T-cell (primary cell): ENCODE measurements around the gene TMEM184A. TPM values are rescaled to one million over a fixed set of nuclear protein-coding genes. Genes with fewer than 3 reads are reported as not detected.
"Not testable (repeated sequence)": the region's sequence is repeated elsewhere in the genome, so short reads cannot be mapped to it uniquely, and the experiment has no call there.

Experiments
- ATAC-seq, 4 experiments: fragments of 200-7000 bp in 3 of 4; fragments of 150-1000 bp in 1 of 4; cut with Tn5 transposase; replicated peaks in 1 of 4; 1 replicate in 3 of 4; 2 replicates in 1 of 4; pipeline ENCODE4 v1.10.0; 2021; ENCODE audit warnings: moderate library complexity in 3 of 4, mild to moderate bottlenecking in 2 of 4, moderate number of reproducible peaks in 1 of 4
- CTCF ChIA-PET, 2 donors: fragments of 300-600 bp; sonication (Branson Sonifier 250); formaldehyde crosslinking; loops; one replicate each; lab custom pipeline; 2022; ENCODE audit warnings: antibody characterized with exemption in 2 of 2; lab: Charles Lee
- POLR2A ChIA-PET, 2 donors: fragments of 300-600 bp; sonication (Branson Sonifier 250); formaldehyde crosslinking; loops; one replicate each; lab custom pipeline; 2022; ENCODE audit warnings: antibody characterized with exemption in 2 of 2; lab: Charles Lee
- DNase-seq, 35 experiments: peaks; one replicate each; pipeline versions ENCODE4 v3.0.0 to v3.0.0-alpha.2; 2013 to 2023
- H3K27ac ChIP-seq: one replicate; pipeline ENCODE4 v1.5.1; 2013; ENCODE audit warnings: low read length
- H3K27me3 ChIP-seq, 2 experiments: replicated peaks in 1 of 2; 1 replicate in 1 of 2; 2 replicates in 1 of 2; pipeline versions ENCODE4 v1.6.1 to v1.7.0; 2013; ENCODE audit warnings: low read length in 1 of 2, mixed read lengths in 1 of 2; ENCODE audit not compliant: control insufficient read depth in 2 of 2, insufficient read depth in 2 of 2; ENCODE audit errors: extremely low read depth in 1 of 2
- H3K36me3 ChIP-seq, 2 donors: 1 replicate in 1 of 2; 2 replicates in 1 of 2; pipeline versions ENCODE4 v1.6.1 to v1.7.0; 2013; ENCODE audit warnings: low read length in 1 of 2; ENCODE audit not compliant: control insufficient read depth in 2 of 2, insufficient read depth in 1 of 2; ENCODE audit errors: extremely low read depth in 1 of 2
- H3K4me1 ChIP-seq, 2 experiments: 1 replicate in 1 of 2; 2 replicates in 1 of 2; pipeline versions ENCODE4 v1.6.1 to v1.7.0; 2013; ENCODE audit warnings: low read length in 2 of 2, mixed read lengths in 1 of 2; ENCODE audit not compliant: insufficient read depth in 2 of 2, control insufficient read depth in 1 of 2; ENCODE audit errors: extremely low read depth in 1 of 2
- H3K4me3 ChIP-seq, 2 donors: 1 replicate in 1 of 2; 2 replicates in 1 of 2; pipeline versions ENCODE4 v1.5.1 to v1.7.0; 2013; ENCODE audit warnings: mild to moderate bottlenecking in 2 of 2, low read length in 1 of 2, moderate library complexity in 1 of 2; ENCODE audit not compliant: control insufficient read depth in 1 of 2; ENCODE audit errors: extremely low read depth in 1 of 2
- H3K9me3 ChIP-seq: 2 replicates; pipeline ENCODE4 v1.7.0; 2013
- H3K27ac Mint-ChIP-seq, 2 donors: one replicate each; pipeline ENCODE4 v1.8.0; 2020 to 2021; ENCODE audit warnings: mild to moderate bottlenecking in 2 of 2, mixed read lengths in 2 of 2
- H3K27me3 Mint-ChIP-seq, 2 donors: one replicate each; pipeline ENCODE4 v1.8.0; 2021 to 2022; ENCODE audit warnings: mixed read lengths in 2 of 2
- H3K36me3 Mint-ChIP-seq: one replicate; pipeline ENCODE4 v1.8.0; 2021; ENCODE audit warnings: mixed read lengths
- H3K4me1 Mint-ChIP-seq, 3 donors: one replicate each; pipeline ENCODE4 v1.8.0; 2020 to 2022; ENCODE audit warnings: mixed read lengths in 3 of 3, mild to moderate bottlenecking in 1 of 3
- H3K4me3 Mint-ChIP-seq, 3 donors: one replicate each; pipeline ENCODE4 v1.8.0; 2020 to 2022; ENCODE audit warnings: mild to moderate bottlenecking in 3 of 3, mixed read lengths in 3 of 3, moderate library complexity in 3 of 3
- H3K9me3 Mint-ChIP-seq, 3 donors: one replicate each; pipeline ENCODE4 v1.8.0; 2020 to 2022; ENCODE audit warnings: mixed read lengths in 3 of 3
- whole genome bisulfite sequencing: methylation state at CpG from one replicate; pipeline ENCODE4 v1.1.5; 2013; ENCODE audit warnings: missing lambda C conversion rate; ENCODE audit not compliant: insufficient coverage; 5-methylcytosine and 5-hydroxymethylcytosine counted together
- total RNA-seq, 35 experiments: library from RNA in 6 of 35; stranded (reverse) in 6 of 35; fragments of 120-200 nt in 1 of 35; gene quantifications; one replicate each; pipeline versions ENCODE4 v1.2.1 to v1.2.4 and lab custom pipeline; 2013 to 2026

Gene TMEM184A
- total RNA-seq, 5 donors from 2014 or later (not counting 1 experiment from before 2014, with no cell fraction given), result 0.18 to 0.38 (median 0.33) TPM; not detected in 2

GRCh38 chr7:1519322-1519922, 36.6 kb downstream of the TMEM184A start:
- H3K4me1 Mint-ChIP-seq, H3K27ac Mint-ChIP-seq, H3K9me3 ChIP-seq, H3K36me3 Mint-ChIP-seq, H3K9me3 Mint-ChIP-seq, H3K36me3 ChIP-seq, ATAC-seq, POLR2A ChIA-PET, H3K27ac ChIP-seq, H3K4me1 ChIP-seq, H3K4me3 ChIP-seq, DNase-seq, CTCF ChIA-PET, H3K4me3 Mint-ChIP-seq, H3K27me3 Mint-ChIP-seq: not testable (repeated sequence)
- WGBS, result 84% methylated on average over 3 of the region's 12 CpGs
- peaks cover 0 to 22% of the 10 kb centered on the region in 2 experiments for H3K27me3 ChIP-seq

GRCh38 chr7:1516586-1517251, 39.3 kb downstream of the TMEM184A start:
- H3K4me3 Mint-ChIP-seq, result no peak overlapping the region
- DNase-seq (no peak), ATAC-seq (no peak)
- Histone ChIP-seq H3K4me1 (peaks cover 7 to 22% of the 10 kb centered on the region in 2 experiments), H3K27ac (no peak overlapping the region), H3K27me3 (peaks cover 0 to 11% of the 10 kb centered on the region in 2 experiments), H3K36me3 (no peaks in the 10 kb centered on the region), H3K4me3 (no peak overlapping the region), H3K9me3 (no peaks in the 10 kb centered on the region)
- CTCF ChIA-PET, result no interaction called here
- POLR2A ChIA-PET, result no interaction called here
- H3K4me1 Mint-ChIP-seq, result peaks cover 15 to 22% (median 19%) of the 10 kb centered on the region in 3 donors
- H3K36me3 Mint-ChIP-seq, result no peaks in the 10 kb centered on the region
- H3K27ac Mint-ChIP-seq, result no peak overlapping the region
- no peaks in the 10 kb centered on the region for H3K27me3 Mint-ChIP-seq
- 87% methylated on average over 16 of the region's 18 CpGs for WGBS
- H3K9me3 Mint-ChIP-seq, result peaks cover 3 to 6% (median 5%) of the 10 kb centered on the region in 3 donors

DNA sequence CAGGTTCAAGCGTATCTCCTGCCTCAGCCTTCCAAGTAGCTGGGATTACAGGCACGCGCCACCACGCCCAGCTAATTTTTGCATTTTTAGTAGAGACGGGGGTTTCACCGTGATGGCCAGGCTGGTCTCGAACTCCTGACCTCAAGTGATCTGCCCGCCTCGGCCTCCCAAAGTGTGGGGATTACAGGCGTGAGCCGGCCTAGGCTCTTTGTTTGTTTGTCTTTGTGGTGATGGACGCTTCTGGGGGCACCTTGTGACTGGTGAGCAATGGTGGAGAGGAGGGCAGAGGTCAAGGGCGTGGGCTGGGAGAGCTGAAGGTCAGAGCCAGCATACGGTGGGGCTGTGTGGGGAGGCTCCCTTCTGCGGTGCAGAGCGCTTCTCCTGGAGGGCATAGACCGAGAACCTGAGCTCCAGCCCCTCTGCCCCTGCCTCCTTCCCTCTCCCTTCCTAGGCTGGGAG, 40.5 kb downstream of the TMEM184A start:
- H3K27ac ChIP-seq, H3K4me3 Mint-ChIP-seq, H3K9me3 Mint-ChIP-seq, H3K27ac Mint-ChIP-seq, H3K36me3 ChIP-seq, CTCF ChIA-PET, POLR2A ChIA-PET, DNase-seq, ATAC-seq, H3K4me3 ChIP-seq, H3K36me3 Mint-ChIP-seq, H3K27me3 Mint-ChIP-seq, H3K9me3 ChIP-seq: not testable (repeated sequence)
- peaks cover 0 to 20% of the 10 kb centered on the region in 2 experiments for H3K27me3 ChIP-seq
- H3K4me1 Mint-ChIP-seq, result peaks cover 22 to 28% (median 25%) of the 10 kb centered on the region in 3 donors
- peaks cover 7 to 34% of the 10 kb centered on the region in 2 experiments for H3K4me1 ChIP-seq
- WGBS, result 87% methylated on average over 8 of the region's 17 CpGs

- H3K4me1 Mint-ChIP-seq, result peaks cover 22 to 28% (median 28%) of the 10 kb centered on the region in 3 donors
- no peaks in the 10 kb centered on the region for H3K36me3 Mint-ChIP-seq
- H3K36me3 ChIP-seq, result no peaks in the 10 kb centered on the region
- peaks cover 0 to 21% of the 10 kb centered on the region in 2 experiments for H3K27me3 ChIP-seq
- H3K4me1 ChIP-seq, result peaks cover 9 to 38% of the 10 kb centered on the region in 2 experiments
- no peak overlapping the region for H3K27ac ChIP-seq
- POLR2A ChIA-PET, result no interaction called here
- H3K27ac Mint-ChIP-seq, result no peak overlapping the region
- no peaks in the 10 kb centered on the region for H3K9me3 ChIP-seq
- H3K4me3 Mint-ChIP-seq, result no peak overlapping the region
- DNase-seq (no peak), ATAC-seq (no peak)
- CTCF ChIA-PET, result no interaction called here
- H3K27me3 Mint-ChIP-seq, result no peaks in the 10 kb centered on the region
- WGBS, result 66% methylated on average over 3 of the region's 4 CpGs
- no peak overlapping the region for H3K4me3 ChIP-seq
- peaks cover 3 to 6% (median 5%) of the 10 kb centered on the region in 3 donors for H3K9me3 Mint-ChIP-seq
Measured at GRCh38 chr7:1514995-1515401, 41.0 kb downstream of the TMEM184A start.

GRCh38 chr7:1514407-1514806, 41.6 kb downstream of the TMEM184A start:
- Mint-ChIP-seq H3K9me3 (peaks cover 3 to 5% (median 5%) of the 10 kb centered on the region in 3 donors), H3K27ac (no peak overlapping the region), H3K36me3 (no peaks in the 10 kb centered on the region), H3K4me1 (peaks cover 22 to 28% (median 28%) of the 10 kb centered on the region in 3 donors), H3K27me3 (no peaks in the 10 kb centered on the region), H3K4me3 (no peak overlapping the region)
- WGBS, result 93% methylated on average over 6 of the region's 12 CpGs
- Histone ChIP-seq H3K27me3 (peaks cover 0 to 21% of the 10 kb centered on the region in 2 experiments), H3K4me3 (no peak overlapping the region), H3K36me3 (no peaks in the 10 kb centered on the region), H3K9me3 (no peaks in the 10 kb centered on the region), H3K4me1 (peaks cover 9 to 39% of the 10 kb centered on the region in 2 experiments), H3K27ac (no peak overlapping the region)
- ATAC-seq (no peak), DNase-seq (no peak)
- POLR2A ChIA-PET, result no interaction called here
- CTCF ChIA-PET, result no interaction called here

- Histone ChIP-seq H3K27ac (no peak overlapping the region), H3K36me3 (no peaks in the 10 kb centered on the region), H3K27me3 (peaks cover 0 to 24% of the 10 kb centered on the region in 2 experiments), H3K4me3 (no peak overlapping the region), H3K4me1 (peaks cover 9 to 43% of the 10 kb centered on the region in 2 experiments), H3K9me3 (no peaks in the 10 kb centered on the region)
- Mint-ChIP-seq H3K27me3 (no peaks in the 10 kb centered on the region), H3K4me3 (peak overlapping the region in 1 of 3 donors; percentile 66), H3K9me3 (no peaks in the 10 kb centered on the region), H3K36me3 (no peaks in the 10 kb centered on the region), H3K27ac (no peak overlapping the region), H3K4me1 (peaks cover 24 to 31% (median 31%) of the 10 kb centered on the region in 3 donors)
- no peak for DNase-seq
- 88% methylated on average over 10 of the region's 20 CpGs for WGBS
- no peak for ATAC-seq
- POLR2A ChIA-PET, result no interaction called here
- CTCF ChIA-PET, result no interaction called here
Measured at GRCh38 chr7:1513657-1514095, 42.3 kb downstream of the TMEM184A start.
